NB4 (cell line): Measurements from ENCODE around the gene SCD5.

Experiments
- CTCF ChIP-seq: IDR thresholded peaks from one replicate; pipeline ENCODE4 v1.5.1; 2012; ENCODE audit warnings: low read depth, low read length
- POLR2A ChIP-seq: IDR thresholded peaks from 2 replicates; pipeline ENCODE4 v1.6.1; 2011; ENCODE audit warnings: mild to moderate bottlenecking; ENCODE audit not compliant: insufficient read length; ENCODE audit errors: extremely low read depth

GRCh38 chr4:82726596-82726995 lies 72.0 kb downstream of the SCD5 start:
- TF ChIP-seq CTCF, result no peak
- TF ChIP-seq POLR2A, result no peak
